ENCODE data around the gene CRYL1.

The CRYL1 gene

DNA sequence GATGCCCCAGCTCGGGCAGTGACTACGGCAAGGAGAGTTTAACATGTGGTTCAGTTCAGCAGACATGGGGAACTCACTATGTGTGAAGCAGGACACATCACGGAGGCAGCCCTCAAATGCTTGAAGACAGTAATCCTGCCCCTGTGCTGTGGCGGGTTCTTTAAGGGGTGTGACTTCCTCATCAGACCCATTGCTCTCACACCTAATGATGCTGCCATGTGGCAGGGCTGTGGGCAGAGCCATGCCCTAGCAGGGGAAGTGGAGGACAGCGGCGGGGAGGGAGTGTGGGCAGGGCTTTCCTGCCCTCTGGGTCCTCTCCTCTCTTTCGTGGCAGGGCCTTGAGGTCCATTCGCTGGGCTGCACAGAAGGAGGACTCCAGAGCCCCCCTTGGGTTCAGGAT is 162.5 kb downstream of the CRYL1 start:
- no peak overlapping the region for H3K4me3 ChIP-seq (ENCODE audit: low read length in 2 of 2)
- H3K27ac ChIP-seq (replicated peaks; ENCODE audit: low read length): no peak overlapping the region
- H2AFZ ChIP-seq (ENCODE audit: low read length): no peak overlapping the region
- no peak overlapping the region for H2BK120ac ChIP-seq (ENCODE audit: low read depth, low read length)
- H3K9me3 ChIP-seq (replicated peaks in 1 of 2; ENCODE audit: control insufficient read depth in 2 of 2, insufficient read depth in 1 of 2, low read depth in 1 of 2, low read length in 2 of 2): no peaks in the 10 kb centered on the region
- H2AK5ac ChIP-seq (ENCODE audit: low read depth, low read length): peak overlapping the region; percentile 9
- no peak overlapping the region for H3K4me2 ChIP-seq (ENCODE audit: insufficient read depth, low read length, poor library complexity, severe bottlenecking)
- H3K27me3 ChIP-seq (ENCODE audit: control insufficient read depth in 3 of 3, insufficient read depth in 3 of 3, low read depth in 1 of 3, low read length in 3 of 3): no peaks in the 10 kb centered on the region
- no peaks in the 10 kb centered on the region for H3K36me3 ChIP-seq (replicated peaks in 1 of 2; ENCODE audit: control insufficient read depth in 2 of 2, insufficient read depth in 2 of 2, low read length in 2 of 2)
- no CpG with 5 or more reads among the region's 8 CpGs for WGBS, 2 donors (ENCODE audit: extremely low coverage in 2 of 2, insufficient read length in 2 of 2, insufficient replicate concordance in 1 of 2)
- no peak overlapping the region for H4K91ac ChIP-seq (ENCODE audit: low read depth, low read length, poor library complexity)
- peak overlapping the region; percentile 29 for H3K18ac ChIP-seq (ENCODE audit: low read length)
- no peaks in the 10 kb centered on the region for H3K79me1 ChIP-seq (ENCODE audit: low read depth, low read length)
- H3K9ac ChIP-seq (ENCODE audit: low read depth, low read length, poor library complexity): peak overlapping the region; percentile 7
- peak overlapping the region; percentile 35 for H3K23ac ChIP-seq (ENCODE audit: low read depth, low read length, poor library complexity)
- no peak overlapping the region for H3K14ac ChIP-seq (ENCODE audit: low read length)
- H3K4me1 ChIP-seq (ENCODE audit: control insufficient read depth in 2 of 2, insufficient read depth in 1 of 2, low read depth in 1 of 2, low read length in 2 of 2): peaks cover 0 to 5% of the 10 kb centered on the region in 2 donors
- DNase-seq (ENCODE audit: low spot score): no peak
- peak overlapping the region; percentile 50 for H2BK12ac ChIP-seq (ENCODE audit: low read length)
- H3K4ac ChIP-seq (ENCODE audit: low read length): no peak overlapping the region
- no peak overlapping the region for H2BK15ac ChIP-seq (ENCODE audit: low read length)
- no peak overlapping the region for H4K8ac ChIP-seq (ENCODE audit: low read depth, low read length)
- no peak overlapping the region for H2BK5ac ChIP-seq (ENCODE audit: low read length)

DNA sequence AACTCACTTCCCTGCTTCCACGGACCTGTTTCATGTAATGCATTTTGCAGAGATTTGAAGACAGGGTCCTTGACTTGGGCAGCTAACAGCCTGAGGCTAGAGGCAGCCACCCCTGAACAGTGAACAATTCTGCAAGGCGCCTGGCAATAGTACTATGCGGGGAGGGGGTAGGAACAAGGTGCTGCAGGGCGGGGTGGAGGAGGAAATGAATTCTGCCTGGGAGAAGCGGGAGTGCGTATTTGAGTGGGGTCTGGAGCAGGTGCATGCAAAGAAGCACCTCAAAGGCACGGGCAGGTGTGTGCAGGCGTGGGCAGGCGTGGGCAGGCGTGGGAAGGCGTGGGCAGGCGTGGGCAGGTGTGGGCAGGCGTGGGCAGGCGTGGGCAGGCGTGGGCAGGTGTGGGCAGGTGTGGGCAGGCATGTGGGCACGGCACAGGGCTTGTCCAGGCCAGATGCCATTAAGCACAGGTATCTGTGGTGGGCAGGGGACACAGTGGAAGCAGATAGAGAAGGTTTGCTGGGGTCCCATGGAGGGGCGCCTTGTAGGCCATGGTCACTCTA is 163.1 kb downstream of the CRYL1 start:
- DNase-seq (ENCODE audit: low spot score): no peak
- Histone ChIP-seq H3K27me3 (ENCODE audit: control insufficient read depth in 3 of 3, insufficient read depth in 3 of 3, low read depth in 1 of 3, low read length in 3 of 3) (no peaks in the 10 kb centered on the region), H3K23ac (ENCODE audit: low read depth, low read length, poor library complexity) (peak overlapping the region; percentile 90), H2BK120ac (ENCODE audit: low read depth, low read length) (no peak overlapping the region), H2AK5ac (ENCODE audit: low read depth, low read length) (no peak overlapping the region), H3K18ac (ENCODE audit: low read length) (peak overlapping the region; percentile 45), H3K36me3 (replicated peaks in 1 of 2; ENCODE audit: control insufficient read depth in 2 of 2, insufficient read depth in 2 of 2, low read length in 2 of 2) (no peaks in the 10 kb centered on the region), H2BK5ac (ENCODE audit: low read length) (no peak overlapping the region), H2BK15ac (ENCODE audit: low read length) (no peak overlapping the region), H3K4ac (ENCODE audit: low read length) (no peak overlapping the region), H3K14ac (ENCODE audit: low read length) (no peak overlapping the region), H3K4me2 (ENCODE audit: insufficient read depth, low read length, poor library complexity, severe bottlenecking) (no peak overlapping the region), H3K79me1 (ENCODE audit: low read depth, low read length) (no peaks in the 10 kb centered on the region), H3K4me3 (ENCODE audit: low read length in 2 of 2) (no peak overlapping the region), H4K8ac (ENCODE audit: low read depth, low read length) (no peak overlapping the region), H2AFZ (ENCODE audit: low read length) (no peak overlapping the region), H3K27ac (replicated peaks; ENCODE audit: low read length) (no peak overlapping the region), H3K9ac (ENCODE audit: low read depth, low read length, poor library complexity) (peak overlapping the region; percentile 7), H2BK12ac (ENCODE audit: low read length) (no peak overlapping the region), H3K4me1 (ENCODE audit: control insufficient read depth in 2 of 2, insufficient read depth in 1 of 2, low read depth in 1 of 2, low read length in 2 of 2) (peaks cover 0 to 5% of the 10 kb centered on the region in 2 donors), H4K91ac (ENCODE audit: low read depth, low read length, poor library complexity) (no peak overlapping the region), H3K9me3 (replicated peaks in 1 of 2; ENCODE audit: control insufficient read depth in 2 of 2, insufficient read depth in 1 of 2, low read depth in 1 of 2, low read length in 2 of 2) (no peaks in the 10 kb centered on the region)
- WGBS, 2 donors (ENCODE audit: extremely low coverage in 2 of 2, insufficient read length in 2 of 2, insufficient replicate concordance in 1 of 2): no CpG with 5 or more reads among the region's 17 CpGs

DNA sequence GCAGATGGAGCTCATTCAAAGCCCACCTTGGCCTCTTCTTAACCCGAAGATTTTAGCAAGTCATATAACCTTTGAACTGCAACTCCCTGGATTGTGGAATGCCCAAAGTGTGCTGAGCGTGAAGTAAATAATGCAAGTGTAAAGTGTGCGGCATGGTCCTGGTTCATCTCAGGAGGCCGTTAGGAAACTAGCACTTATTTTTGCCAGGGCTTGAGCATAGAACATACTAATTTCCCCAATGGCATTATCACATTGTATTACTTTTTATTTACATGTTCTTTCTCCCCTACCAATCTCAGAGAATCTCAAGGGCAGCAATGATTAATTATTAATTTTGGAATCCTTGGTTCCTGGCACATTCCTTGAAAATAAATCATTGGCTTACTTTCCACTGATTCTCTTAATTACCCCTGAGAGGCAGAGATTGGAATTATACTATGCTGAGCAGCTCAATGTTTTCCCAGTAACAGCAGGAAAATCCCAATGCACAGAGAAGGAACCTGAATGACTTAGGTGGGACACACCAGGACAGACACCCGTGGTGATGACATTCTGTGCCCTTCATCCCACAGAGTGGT is 164.7 kb downstream of the CRYL1 start:
- no peak overlapping the region for H2BK15ac ChIP-seq (ENCODE audit: low read length)
- H2AFZ ChIP-seq (ENCODE audit: low read length): no peak overlapping the region
- no peak overlapping the region for H4K8ac ChIP-seq (ENCODE audit: low read depth, low read length)
- no peak overlapping the region for H3K14ac ChIP-seq (ENCODE audit: low read length)
- no peak overlapping the region for H3K4ac ChIP-seq (ENCODE audit: low read length)
- no peak overlapping the region for H3K4me3 ChIP-seq (ENCODE audit: low read length in 2 of 2)
- no peak overlapping the region for H2BK5ac ChIP-seq (ENCODE audit: low read length)
- H3K79me1 ChIP-seq (ENCODE audit: low read depth, low read length): no peaks in the 10 kb centered on the region
- no peak overlapping the region for H2BK120ac ChIP-seq (ENCODE audit: low read depth, low read length)
- H3K23ac ChIP-seq (ENCODE audit: low read depth, low read length, poor library complexity): no peak overlapping the region
- no peak overlapping the region for H3K27ac ChIP-seq (replicated peaks; ENCODE audit: low read length)
- no peak overlapping the region for H2BK12ac ChIP-seq (ENCODE audit: low read length)
- H4K91ac ChIP-seq (ENCODE audit: low read depth, low read length, poor library complexity): no peak overlapping the region
- H3K36me3 ChIP-seq (replicated peaks in 1 of 2; ENCODE audit: control insufficient read depth in 2 of 2, insufficient read depth in 2 of 2, low read length in 2 of 2): no peaks in the 10 kb centered on the region
- DNase-seq (ENCODE audit: low spot score): no peak
- no peaks in the 10 kb centered on the region for H3K9me3 ChIP-seq (replicated peaks in 1 of 2; ENCODE audit: control insufficient read depth in 2 of 2, insufficient read depth in 1 of 2, low read depth in 1 of 2, low read length in 2 of 2)
- peaks cover 0 to 5% of the 10 kb centered on the region in 2 donors for H3K4me1 ChIP-seq (ENCODE audit: control insufficient read depth in 2 of 2, insufficient read depth in 1 of 2, low read depth in 1 of 2, low read length in 2 of 2)
- no peak overlapping the region for H3K18ac ChIP-seq (ENCODE audit: low read length)
- no peak overlapping the region for H2AK5ac ChIP-seq (ENCODE audit: low read depth, low read length)
- H3K9ac ChIP-seq (ENCODE audit: low read depth, low read length, poor library complexity): no peak overlapping the region
- no CpG with 5 or more reads among the region's 5 CpGs for WGBS, 2 donors (ENCODE audit: extremely low coverage in 2 of 2, insufficient read length in 2 of 2, insufficient replicate concordance in 1 of 2)
- H3K27me3 ChIP-seq (ENCODE audit: control insufficient read depth in 3 of 3, insufficient read depth in 3 of 3, low read depth in 1 of 3, low read length in 3 of 3): no peaks in the 10 kb centered on the region
- no peak overlapping the region for H3K4me2 ChIP-seq (ENCODE audit: insufficient read depth, low read length, poor library complexity, severe bottlenecking)

DNA sequence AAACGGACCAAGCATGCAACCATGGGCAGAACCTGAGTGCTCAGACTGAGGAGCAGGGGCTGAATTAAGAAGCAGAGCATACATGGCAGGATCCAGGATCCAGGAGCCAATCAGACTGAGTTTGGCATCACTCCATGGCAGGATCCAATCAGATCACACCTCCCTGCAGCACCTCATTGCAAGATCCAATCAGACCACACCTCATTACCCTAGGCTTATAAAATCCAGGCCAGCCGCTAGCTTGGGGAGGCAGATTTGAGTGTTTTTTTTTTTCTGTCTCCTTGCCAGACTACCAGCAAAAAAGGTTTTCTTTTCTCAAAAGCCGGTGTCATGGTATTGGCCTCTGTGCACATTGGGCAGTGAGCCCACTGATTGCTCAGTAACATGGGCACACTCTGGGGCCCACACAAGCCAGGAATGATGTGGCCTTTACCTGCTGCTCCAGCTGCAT is 165.6 kb downstream of the CRYL1 start:
- no peak overlapping the region for H3K4me2 ChIP-seq (ENCODE audit: insufficient read depth, low read length, poor library complexity, severe bottlenecking)
- no peak overlapping the region for H2BK120ac ChIP-seq (ENCODE audit: low read depth, low read length)
- no peak overlapping the region for H3K27ac ChIP-seq (replicated peaks; ENCODE audit: low read length)
- H3K9me3 ChIP-seq (replicated peaks in 1 of 2; ENCODE audit: control insufficient read depth in 2 of 2, insufficient read depth in 1 of 2, low read depth in 1 of 2, low read length in 2 of 2): no peaks in the 10 kb centered on the region
- no peak overlapping the region for H3K23ac ChIP-seq (ENCODE audit: low read depth, low read length, poor library complexity)
- H3K36me3 ChIP-seq (replicated peaks in 1 of 2; ENCODE audit: control insufficient read depth in 2 of 2, insufficient read depth in 2 of 2, low read length in 2 of 2): no peaks in the 10 kb centered on the region
- no peak overlapping the region for H2BK12ac ChIP-seq (ENCODE audit: low read length)
- H2BK15ac ChIP-seq (ENCODE audit: low read length): no peak overlapping the region
- H3K14ac ChIP-seq (ENCODE audit: low read length): no peak overlapping the region
- no peak overlapping the region for H4K91ac ChIP-seq (ENCODE audit: low read depth, low read length, poor library complexity)
- no CpG with 5 or more reads among the region's 3 CpGs for WGBS, 2 donors (ENCODE audit: extremely low coverage in 2 of 2, insufficient read length in 2 of 2, insufficient replicate concordance in 1 of 2)
- H3K4me3 ChIP-seq (ENCODE audit: low read length in 2 of 2): no peak overlapping the region
- H4K8ac ChIP-seq (ENCODE audit: low read depth, low read length): no peak overlapping the region
- peaks cover 0 to 5% of the 10 kb centered on the region in 2 donors for H3K4me1 ChIP-seq (ENCODE audit: control insufficient read depth in 2 of 2, insufficient read depth in 1 of 2, low read depth in 1 of 2, low read length in 2 of 2)
- H2BK5ac ChIP-seq (ENCODE audit: low read length): no peak overlapping the region
- peak overlapping the region; percentile 6 for H2AFZ ChIP-seq (ENCODE audit: low read length)
- no peaks in the 10 kb centered on the region for H3K79me1 ChIP-seq (ENCODE audit: low read depth, low read length)
- DNase-seq (ENCODE audit: low spot score): no peak
- H3K27me3 ChIP-seq (ENCODE audit: control insufficient read depth in 3 of 3, insufficient read depth in 3 of 3, low read depth in 1 of 3, low read length in 3 of 3): no peaks in the 10 kb centered on the region
- H3K9ac ChIP-seq (ENCODE audit: low read depth, low read length, poor library complexity): no peak overlapping the region
- H2AK5ac ChIP-seq (ENCODE audit: low read depth, low read length): no peak overlapping the region
- H3K4ac ChIP-seq (ENCODE audit: low read length): no peak overlapping the region
- H3K18ac ChIP-seq (ENCODE audit: low read length): no peak overlapping the region

Data from neuronal stem cell (in vitro differentiated cells).